ENCODE data around the gene AKR1A1.

DNA sequence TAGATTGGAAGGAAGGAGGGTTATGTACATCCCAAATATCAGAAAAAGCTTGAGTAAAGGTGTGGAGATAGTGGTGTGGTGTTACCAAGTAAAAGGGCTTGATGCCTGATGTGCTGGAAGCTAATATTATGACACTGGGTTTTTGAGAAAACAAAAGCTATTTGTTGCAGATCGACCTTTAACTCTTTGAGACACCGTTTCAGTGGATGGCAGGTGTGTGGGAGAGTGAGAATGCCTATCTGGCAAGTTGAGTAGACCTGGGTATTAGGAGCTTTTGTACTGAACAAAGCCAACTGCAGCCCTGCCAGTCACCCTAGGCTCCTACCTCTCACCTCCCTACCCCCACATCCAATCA, 49.1 kb upstream of the AKR1A1 start:
- TF ChIP-seq, protein P1, sequence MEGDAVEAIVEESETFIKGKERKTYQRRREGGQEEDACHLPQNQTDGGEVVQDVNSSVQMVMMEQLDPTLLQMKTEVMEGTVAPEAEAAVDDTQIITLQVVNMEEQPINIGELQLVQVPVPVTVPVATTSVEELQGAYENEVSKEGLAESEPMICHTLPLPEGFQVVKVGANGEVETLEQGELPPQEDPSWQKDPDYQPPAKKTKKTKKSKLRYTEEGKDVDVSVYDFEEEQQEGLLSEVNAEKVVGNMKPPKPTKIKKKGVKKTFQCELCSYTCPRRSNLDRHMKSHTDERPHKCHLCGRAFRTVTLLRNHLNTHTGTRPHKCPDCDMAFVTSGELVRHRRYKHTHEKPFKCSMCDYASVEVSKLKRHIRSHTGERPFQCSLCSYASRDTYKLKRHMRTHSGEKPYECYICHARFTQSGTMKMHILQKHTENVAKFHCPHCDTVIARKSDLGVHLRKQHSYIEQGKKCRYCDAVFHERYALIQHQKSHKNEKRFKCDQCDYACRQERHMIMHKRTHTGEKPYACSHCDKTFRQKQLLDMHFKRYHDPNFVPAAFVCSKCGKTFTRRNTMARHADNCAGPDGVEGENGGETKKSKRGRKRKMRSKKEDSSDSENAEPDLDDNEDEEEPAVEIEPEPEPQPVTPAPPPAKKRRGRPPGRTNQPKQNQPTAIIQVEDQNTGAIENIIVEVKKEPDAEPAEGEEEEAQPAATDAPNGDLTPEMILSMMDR (IDR thresholded peaks at IDR 0.05; ENCODE audit: low read length): no peak
- TF ChIP-seq EZH2 (IDR thresholded peaks at IDR 0.05; ENCODE audit: borderline replicate concordance, low read length): no peak

Measured in OCI-LY1 (cell line).